Glutamatergic neuron (in vitro differentiated cells): ENCODE measurements around the gene DYTN. TPM values are rescaled to one million over a fixed set of nuclear protein-coding genes. Genes with fewer than 3 reads are reported as not detected.

Experiments
- DNase-seq: peaks from one replicate; pipeline ENCODE4 v3.0.0; 2022
- H3K27ac Mint-ChIP-seq: one replicate; pipeline ENCODE4 v1.8.0; 2020; ENCODE audit warnings: mild to moderate bottlenecking, mixed read lengths, inconsistent platforms; ENCODE audit not compliant: unreplicated experiment
- H3K27me3 Mint-ChIP-seq: one replicate; pipeline ENCODE4 v1.8.0; 2020; ENCODE audit warnings: mild to moderate bottlenecking, moderate library complexity, mixed read lengths, inconsistent platforms; ENCODE audit not compliant: unreplicated experiment
- H3K36me3 Mint-ChIP-seq: one replicate; pipeline ENCODE4 v1.8.0; 2020; ENCODE audit warnings: mild to moderate bottlenecking, mixed read lengths, inconsistent platforms; ENCODE audit not compliant: unreplicated experiment
- H3K4me1 Mint-ChIP-seq: one replicate; pipeline ENCODE4 v1.8.0; 2020; ENCODE audit warnings: mild to moderate bottlenecking, low read depth, mixed read lengths, inconsistent platforms; ENCODE audit not compliant: unreplicated experiment
- H3K4me3 Mint-ChIP-seq: one replicate; pipeline ENCODE4 v1.8.0; 2020; ENCODE audit warnings: mild to moderate bottlenecking, mixed read lengths, inconsistent platforms; ENCODE audit not compliant: unreplicated experiment
- H3K9me3 Mint-ChIP-seq: one replicate; pipeline ENCODE4 v1.8.0; 2020; ENCODE audit warnings: mild to moderate bottlenecking, moderate library complexity, mixed read lengths, inconsistent platforms; ENCODE audit not compliant: unreplicated experiment
- total RNA-seq: library from RNA; stranded (reverse); fragmentation: NEBNext Ultra II Directional; extraction: Animal tissue kit (Norgen Biotek cat#: 25700); gene quantifications from one replicate; pipeline ENCODE4 v1.2.1, GENCODE V29; 2021; ENCODE audit not compliant: unreplicated experiment
- TF ChIP-seq, protein P1 (sequence below): fragments of 200-600 bp; sonication (generic); IDR thresholded peaks from one replicate; pipeline ENCODE4 v1.5.0; 2021; ENCODE audit not compliant: partially characterized antibody, unreplicated experiment

The DYTN gene
- total RNA-seq, 1 donor from 2014 or later = not detected

DNA sequence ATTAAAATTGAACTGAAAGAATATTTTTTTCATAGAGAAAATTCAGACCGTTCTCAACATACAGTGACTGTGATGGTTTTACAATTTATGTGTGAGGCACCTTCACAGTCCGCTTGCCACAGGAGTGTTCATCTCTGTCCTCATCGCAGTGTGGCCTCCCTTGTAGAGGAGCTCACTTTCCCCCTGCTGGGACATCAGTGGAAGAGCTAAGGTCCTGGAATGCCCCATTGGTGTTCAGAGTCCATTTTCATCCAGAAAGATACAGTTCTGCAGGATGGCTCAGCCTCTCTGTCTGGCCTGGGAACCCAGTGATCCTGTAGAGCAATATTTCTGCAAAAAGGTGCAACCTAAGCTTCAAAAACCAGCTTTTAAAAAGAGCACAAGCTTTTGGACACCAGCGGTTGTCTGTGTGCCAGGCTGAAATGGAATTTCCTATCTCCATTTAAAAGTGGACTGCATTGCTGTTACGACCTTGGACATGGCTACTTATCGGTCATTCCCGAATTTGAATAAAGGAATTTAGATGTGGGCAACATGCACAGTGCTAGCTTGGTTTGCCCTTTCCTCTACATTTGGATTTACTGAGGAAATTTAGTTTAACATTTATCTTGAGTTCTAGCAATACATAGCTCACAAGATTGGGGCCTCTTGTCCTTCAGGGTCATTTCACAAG is 102.6 kb downstream of the DYTN start:
- Mint-ChIP-seq H3K4me3 (no peak overlapping the region), H3K36me3 (no peaks in the 10 kb centered on the region), H3K9me3 (no peaks in the 10 kb centered on the region), H3K27ac (no peak overlapping the region), H3K27me3 (no peaks in the 10 kb centered on the region), H3K4me1 (no peaks in the 10 kb centered on the region)
- no peak for DNase-seq
- TF ChIP-seq, protein P1, sequence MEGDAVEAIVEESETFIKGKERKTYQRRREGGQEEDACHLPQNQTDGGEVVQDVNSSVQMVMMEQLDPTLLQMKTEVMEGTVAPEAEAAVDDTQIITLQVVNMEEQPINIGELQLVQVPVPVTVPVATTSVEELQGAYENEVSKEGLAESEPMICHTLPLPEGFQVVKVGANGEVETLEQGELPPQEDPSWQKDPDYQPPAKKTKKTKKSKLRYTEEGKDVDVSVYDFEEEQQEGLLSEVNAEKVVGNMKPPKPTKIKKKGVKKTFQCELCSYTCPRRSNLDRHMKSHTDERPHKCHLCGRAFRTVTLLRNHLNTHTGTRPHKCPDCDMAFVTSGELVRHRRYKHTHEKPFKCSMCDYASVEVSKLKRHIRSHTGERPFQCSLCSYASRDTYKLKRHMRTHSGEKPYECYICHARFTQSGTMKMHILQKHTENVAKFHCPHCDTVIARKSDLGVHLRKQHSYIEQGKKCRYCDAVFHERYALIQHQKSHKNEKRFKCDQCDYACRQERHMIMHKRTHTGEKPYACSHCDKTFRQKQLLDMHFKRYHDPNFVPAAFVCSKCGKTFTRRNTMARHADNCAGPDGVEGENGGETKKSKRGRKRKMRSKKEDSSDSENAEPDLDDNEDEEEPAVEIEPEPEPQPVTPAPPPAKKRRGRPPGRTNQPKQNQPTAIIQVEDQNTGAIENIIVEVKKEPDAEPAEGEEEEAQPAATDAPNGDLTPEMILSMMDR = no peak

DNA sequence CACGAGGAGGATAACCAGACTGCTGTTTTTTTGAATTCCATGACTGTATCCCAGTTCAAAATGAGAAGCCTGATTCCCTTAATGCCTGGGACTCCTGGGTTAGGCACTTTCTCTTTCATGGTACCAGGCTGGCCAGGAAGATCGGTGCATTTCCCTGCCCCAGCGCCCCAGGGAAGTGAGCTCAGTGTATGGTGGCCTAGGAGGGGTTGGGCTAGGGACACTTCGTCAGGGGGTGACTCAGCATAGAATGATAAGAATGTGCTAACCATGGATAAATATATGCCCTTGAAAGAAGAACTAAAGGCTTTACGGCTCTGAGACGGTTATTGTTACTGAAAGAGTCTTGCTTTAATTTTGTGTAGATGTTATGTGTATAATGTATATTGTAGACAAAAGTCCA is 103.4 kb downstream of the DYTN start:
- TF ChIP-seq, protein P1 = no peak
- Mint-ChIP-seq H3K4me1 (no peaks in the 10 kb centered on the region), H3K27me3 (no peaks in the 10 kb centered on the region), H3K27ac (no peak overlapping the region), H3K9me3 (no peaks in the 10 kb centered on the region), H3K4me3 (no peak overlapping the region), H3K36me3 (no peaks in the 10 kb centered on the region)
- no peak for DNase-seq

DNA sequence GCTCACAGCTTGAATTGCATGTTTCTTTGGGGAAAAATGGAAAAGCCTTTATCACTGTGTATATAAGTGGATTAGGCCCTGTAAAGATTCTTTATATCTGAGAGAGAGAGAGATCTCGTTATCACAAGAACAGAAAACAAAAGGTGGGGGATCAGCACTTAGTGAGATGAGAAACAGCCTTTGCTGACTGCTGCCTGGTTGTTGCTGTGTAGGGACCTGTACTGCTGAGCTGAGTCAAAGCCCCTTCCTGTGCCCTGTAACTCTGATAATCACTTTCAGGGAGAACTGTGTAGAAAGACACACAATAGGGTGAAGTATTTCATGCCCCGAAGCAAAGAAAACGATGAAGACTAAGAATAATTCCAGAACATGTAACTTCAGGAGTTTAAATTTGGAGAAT is 106.5 kb downstream of the DYTN start:
- DNase-seq = no peak
- Mint-ChIP-seq H3K27ac (no peak overlapping the region), H3K4me3 (no peak overlapping the region), H3K4me1 (no peaks in the 10 kb centered on the region), H3K27me3 (no peaks in the 10 kb centered on the region), H3K9me3 (no peaks in the 10 kb centered on the region), H3K36me3 (no peaks in the 10 kb centered on the region)
- TF ChIP-seq, protein P1 = no peak

DNA sequence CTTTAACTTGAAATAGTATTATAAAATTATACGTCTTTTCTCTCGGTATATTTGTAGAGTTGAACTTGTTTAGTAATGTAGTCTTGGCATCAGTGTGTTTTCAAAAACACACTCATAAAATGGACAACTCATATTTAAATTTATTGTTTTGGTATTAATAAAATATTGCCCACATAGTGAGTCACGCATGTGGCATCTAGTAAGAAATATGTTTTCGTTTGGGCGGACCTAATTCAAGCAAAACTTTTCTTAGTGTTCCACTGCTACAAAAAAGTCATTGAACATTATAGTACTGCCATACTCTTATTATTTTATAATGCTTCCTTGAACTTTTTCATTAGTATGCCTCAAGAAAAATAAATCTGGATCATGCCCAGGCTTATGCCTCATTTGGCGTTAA is 107.0 kb downstream of the DYTN start:
- Mint-ChIP-seq H3K4me1 (no peaks in the 10 kb centered on the region), H3K9me3 (no peaks in the 10 kb centered on the region), H3K4me3 (no peak overlapping the region), H3K36me3 (no peaks in the 10 kb centered on the region), H3K27me3 (no peaks in the 10 kb centered on the region), H3K27ac (no peak overlapping the region)
- TF ChIP-seq, protein P1 = no peak
- no peak for DNase-seq

DNA sequence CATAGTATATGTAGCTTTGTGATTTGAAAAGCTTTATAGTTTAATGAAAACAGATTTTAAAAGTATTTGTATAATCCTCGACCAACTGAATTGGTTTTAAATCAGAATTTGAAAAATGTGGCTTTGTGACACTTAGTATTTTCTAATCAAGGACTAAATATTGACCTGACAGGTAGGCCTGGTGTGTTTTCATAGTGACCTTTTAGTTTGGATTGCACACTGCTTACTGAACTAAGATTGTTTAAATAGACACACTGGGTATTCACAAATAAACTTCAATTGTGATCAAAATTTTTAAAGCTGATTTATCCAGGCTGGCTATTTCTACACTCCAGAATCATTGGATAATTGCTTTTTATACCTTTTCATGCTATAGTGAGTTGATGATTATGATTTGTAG is 107.7 kb downstream of the DYTN start:
- Mint-ChIP-seq H3K27me3 (no peaks in the 10 kb centered on the region), H3K27ac (no peak overlapping the region), H3K9me3 (no peaks in the 10 kb centered on the region), H3K4me3 (no peak overlapping the region), H3K36me3 (no peaks in the 10 kb centered on the region), H3K4me1 (no peaks in the 10 kb centered on the region)
- no peak for DNase-seq
- TF ChIP-seq, protein P1 = no peak
